UCSD-AML1 (cell line): ENCODE results near the gene FREM1.

ENCODE experiments used
- DNase-seq: peaks from one replicate; lab custom pipeline; 2025; ENCODE audit not compliant: unreplicated experiment; lab: John Stamatoyannopoulos, UW

FREM1 gene

GRCh38 chr9:14912859-14913258, 2.6 kb upstream of the FREM1 start:
- DNase-seq, result no peak

GRCh38 chr9:14911046-14911445, 818 bp upstream of the FREM1 start:
- DNase-seq, result no peak

DNA sequence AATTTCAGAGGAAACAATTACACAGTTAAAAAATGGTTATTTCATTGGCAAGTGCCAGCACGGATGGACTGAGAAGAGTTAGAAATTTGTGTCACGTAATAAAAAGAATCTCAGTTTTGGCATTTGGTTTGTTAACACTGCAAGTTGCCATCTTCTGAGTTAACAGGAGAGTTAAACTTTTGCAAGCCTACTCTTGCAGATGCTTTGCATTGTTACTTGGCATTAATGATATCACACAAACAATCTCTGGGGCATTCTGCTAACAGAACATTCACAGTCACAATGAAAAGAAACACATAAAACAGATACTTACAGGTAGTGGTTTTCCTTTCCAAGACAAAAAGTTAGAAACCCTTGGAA, 647 bp downstream of the FREM1 start:
- no peak for DNase-seq

- DNase-seq, result no peak
Observed at GRCh38 chr9:14909181-14909580, 1.0 kb downstream of the FREM1 start.

DNA sequence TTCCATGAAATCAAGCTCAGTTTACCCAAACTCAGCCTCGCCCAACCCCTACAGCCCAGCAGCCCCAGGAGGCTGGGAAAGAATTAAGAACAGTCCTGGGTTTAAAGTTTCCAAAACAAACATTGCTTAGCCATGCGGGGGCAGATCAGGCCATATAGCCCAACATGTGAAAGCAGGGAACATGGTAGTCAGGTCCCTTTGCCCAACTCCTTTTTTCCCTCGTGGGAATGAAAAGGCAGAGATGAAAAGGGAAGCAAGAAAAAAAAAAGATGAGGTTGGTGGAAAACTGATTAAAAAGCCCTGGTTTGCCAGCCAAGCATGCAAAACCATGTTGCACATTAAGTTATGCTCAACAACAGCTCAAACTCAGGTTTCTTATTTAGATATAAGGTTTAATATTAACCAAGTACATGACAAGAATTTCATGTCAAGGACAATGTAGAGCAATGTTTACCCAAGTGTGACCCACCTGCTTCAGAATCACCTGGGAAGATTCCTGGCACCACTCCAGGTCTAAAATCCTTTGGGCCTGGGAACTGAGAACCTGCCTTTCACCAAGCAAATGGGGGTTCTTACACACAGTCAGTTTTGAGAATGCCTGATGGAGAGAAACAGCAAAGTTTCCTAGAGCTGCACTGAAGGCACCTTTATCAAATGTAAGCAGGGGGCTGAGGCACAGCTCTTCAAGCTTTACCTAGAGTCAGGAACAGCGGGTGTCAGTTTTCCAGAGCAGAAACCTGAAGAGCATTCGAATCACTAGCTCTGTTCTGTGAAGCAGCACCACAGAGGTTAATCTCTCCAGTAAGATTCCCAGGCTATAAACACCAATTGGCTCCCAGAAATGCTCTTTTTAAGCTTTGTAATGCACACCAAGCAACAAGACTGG, 1.7 kb downstream of the FREM1 start:
- DNase-seq, result no peak

- no peak for DNase-seq
Observed at GRCh38 chr9:14907696-14908095, 2.5 kb downstream of the FREM1 start.

DNA sequence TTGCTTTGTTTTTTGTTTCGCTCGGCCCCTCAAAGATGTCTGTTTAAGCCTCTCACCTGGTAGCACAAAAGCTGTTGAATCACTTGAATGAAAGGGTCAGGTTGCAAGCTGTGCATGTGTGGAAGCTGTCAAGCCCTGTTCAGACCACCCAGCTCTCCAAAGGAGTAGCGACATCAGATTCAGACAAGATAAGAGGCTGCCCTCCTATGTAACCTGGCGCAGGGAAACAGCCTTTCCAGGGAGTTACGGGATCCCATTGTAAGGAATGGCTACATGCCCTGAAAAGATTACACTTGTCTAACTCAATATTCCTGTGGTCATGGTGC, 2.9 kb downstream of the FREM1 start:
- no peak for DNase-seq

- no peak for DNase-seq
Observed at GRCh38 chr9:14906644-14907359, 3.4 kb downstream of the FREM1 start.

DNA sequence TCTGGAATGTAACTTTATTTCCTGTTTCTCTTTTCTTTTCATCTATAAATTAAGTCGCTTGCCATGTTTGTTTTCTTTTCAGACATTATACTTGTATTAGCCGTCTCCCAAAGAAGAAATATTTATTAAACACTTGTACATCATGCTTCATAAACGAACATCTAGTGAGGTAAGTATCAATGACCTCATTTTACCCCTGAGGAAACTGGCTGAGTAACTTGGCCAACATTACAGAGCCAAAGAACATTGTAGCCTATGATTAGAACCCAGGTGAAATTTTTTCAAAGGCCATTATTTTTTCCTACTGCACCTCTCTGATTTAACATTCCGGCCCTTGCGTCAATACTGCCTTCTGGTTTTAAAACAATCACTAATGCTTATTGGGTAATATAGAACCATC, 4.2 kb downstream of the FREM1 start:
- DNase-seq, result no peak

GRCh38 chr9:14903040-14903439, 7.2 kb downstream of the FREM1 start:
- no peak for DNase-seq

GRCh38 chr9:14902561-14902960, 7.7 kb downstream of the FREM1 start:
- no peak for DNase-seq

DNA sequence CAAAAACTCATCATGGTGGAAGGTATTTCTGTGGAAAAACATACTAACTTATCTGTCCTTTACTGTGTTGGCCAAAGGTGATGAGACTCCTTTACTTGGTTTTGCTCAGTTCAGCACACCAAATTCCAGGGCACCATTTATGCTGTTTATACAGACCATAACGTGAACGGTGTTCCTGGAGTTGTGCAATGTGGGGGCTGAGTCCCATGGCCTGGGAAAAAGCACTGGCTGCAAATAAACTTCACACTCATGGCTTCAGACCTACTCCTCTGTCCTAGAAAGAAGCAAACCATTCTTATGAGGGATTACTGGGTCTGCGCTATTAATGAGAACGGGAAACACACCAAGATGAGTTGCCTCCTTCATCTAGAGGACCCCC, 10.4 kb downstream of the FREM1 start:
- DNase-seq, result no peak

- DNase-seq, result no peak
Observed at GRCh38 chr9:14899042-14899814, 11.0 kb downstream of the FREM1 start.

- DNase-seq, result no peak
Observed at GRCh38 chr9:14895806-14896205, 14.4 kb downstream of the FREM1 start.

GRCh38 chr9:14893280-14893679, 16.9 kb downstream of the FREM1 start:
- no peak for DNase-seq

DNA sequence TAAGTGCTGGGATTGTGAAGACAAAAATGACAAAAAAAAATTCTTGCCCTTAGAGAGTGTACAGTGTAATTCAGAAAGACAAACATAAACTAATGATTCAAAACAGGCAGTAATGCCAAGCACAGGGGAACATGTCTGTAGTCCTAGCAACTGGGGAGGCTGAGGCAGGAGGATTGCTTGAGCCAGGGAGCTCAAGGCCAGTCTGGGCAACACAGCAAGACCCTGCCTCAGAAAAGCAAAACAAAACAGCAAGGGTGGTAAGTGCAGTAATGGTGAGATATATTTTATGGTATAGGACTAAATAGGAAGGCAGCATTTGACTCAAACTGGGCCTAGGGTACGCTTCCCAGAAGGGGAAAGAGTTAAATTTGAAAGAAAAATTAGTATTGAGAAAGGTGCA, 18.9 kb downstream of the FREM1 start:
- no peak for DNase-seq

GRCh38 chr9:14889451-14889850, 20.8 kb downstream of the FREM1 start:
- no peak for DNase-seq

DNA sequence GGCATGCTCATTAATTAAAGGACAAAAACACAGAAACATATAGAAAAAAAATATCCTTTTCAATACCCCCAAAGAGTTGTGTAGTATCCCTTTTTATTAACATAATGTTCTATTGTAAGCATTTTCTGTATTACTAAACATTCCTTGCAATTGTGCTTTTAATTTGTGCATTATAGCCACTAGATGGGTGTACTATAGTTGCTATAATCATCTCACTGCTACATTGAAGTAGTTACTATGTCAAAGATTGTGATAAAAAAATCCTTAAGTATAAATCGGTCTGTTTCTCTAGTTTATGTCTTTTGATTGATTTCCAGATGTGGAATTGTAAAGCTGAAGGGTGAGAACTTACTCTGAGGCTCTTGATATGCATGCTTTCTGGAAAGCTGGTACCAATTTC, 21.4 kb downstream of the FREM1 start:
- no peak for DNase-seq

DNA sequence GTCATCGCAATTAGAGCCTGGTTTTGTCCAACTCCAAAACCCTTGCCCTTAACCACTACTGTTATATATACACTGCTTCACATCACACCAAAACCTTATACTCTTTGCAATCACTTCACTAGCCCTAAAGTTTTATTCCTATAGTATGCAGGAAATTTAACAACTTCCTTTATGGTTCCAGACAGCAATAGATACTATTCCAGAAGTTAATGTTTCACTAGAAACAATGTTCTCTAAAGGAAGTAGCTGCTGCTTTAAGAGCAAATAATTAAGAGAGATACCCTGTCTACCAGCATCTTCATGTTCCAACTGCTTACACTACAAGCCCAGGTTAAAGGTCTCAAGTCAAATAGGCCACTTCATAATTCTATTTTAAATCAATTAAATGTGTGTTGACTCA, 22.0 kb downstream of the FREM1 start:
- no peak for DNase-seq

DNA sequence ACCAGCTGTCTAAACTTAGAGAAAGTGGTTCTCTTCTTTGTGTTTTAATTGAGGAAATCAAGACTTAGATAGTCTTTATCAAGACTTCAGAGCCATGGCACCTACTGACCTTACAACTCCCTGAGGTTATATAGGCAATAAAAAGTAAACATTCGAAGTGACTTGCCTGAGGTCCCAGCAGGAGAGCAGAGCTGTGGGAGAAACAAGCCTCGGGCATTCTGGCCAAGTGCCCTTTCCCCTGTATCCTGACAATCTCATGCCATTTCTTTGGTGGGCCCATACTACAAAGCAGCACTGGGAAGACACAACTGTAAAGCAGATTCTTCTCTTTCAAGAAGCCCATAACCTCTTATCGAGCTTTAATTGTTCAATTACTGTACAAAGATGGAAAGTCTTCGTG, 23.1 kb downstream of the FREM1 start:
- DNase-seq, result no peak

DNA sequence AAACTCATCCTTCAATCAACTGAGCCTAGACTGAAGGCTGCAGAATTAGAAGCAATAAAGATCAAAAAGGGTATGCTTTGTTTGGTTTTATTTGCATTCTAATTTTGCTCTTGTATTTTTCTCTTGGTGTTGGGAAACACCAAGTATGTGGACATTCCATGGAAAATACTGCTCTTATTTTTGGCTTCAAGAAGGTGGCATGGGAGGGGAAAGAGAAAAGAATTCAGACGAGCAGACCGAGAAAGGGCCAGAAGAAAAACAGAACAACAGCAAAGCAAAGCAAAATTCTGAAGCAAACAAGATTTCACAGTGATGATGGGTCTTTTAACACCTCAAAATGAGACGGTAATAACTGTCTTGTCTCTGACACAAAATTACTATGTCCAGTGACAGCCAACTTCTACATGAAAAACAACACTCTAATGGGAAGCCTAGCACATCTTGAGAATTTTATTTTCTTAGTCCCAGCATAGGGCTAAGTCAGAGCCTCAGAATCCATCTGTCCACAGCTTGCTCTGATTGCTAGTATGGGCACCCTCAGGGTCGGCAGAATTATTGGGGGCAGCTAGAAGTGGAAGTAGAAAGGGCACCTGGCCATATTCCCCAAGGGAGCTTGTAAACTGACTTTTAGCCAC, 26.8 kb downstream of the FREM1 start:
- no peak for DNase-seq

GRCh38 chr9:14882090-14882489, 28.1 kb downstream of the FREM1 start:
- no peak for DNase-seq
